K562 (cell line): ENCODE data around the gene RTCA. TPM values are rescaled to one million over a fixed set of nuclear protein-coding genes. Genes with fewer than 3 reads are reported as not detected.
A peak's percentile ranks its signal among the peaks of the same experiment; 100 is the strongest.

ENCODE experiments used
- CHD1 ChIP-seq: fragments of 200-600 bp; sonication (generic); IDR thresholded peaks from one replicate; pipeline ENCODE4 v1.6.1; 2012; ENCODE audit warnings: mild to moderate bottlenecking, moderate library complexity, low read length, inconsistent platforms
- ETV6 ChIP-seq, 3 experiments: fragments of 150-350 bp in 1 of 3; sonication (generic) in 1 of 3; formaldehyde crosslinking in 1 of 3; IDR thresholded peaks; 2 replicates each; pipeline versions ENCODE4 v1.6.1 to v1.8.0; 2014 to 2022; ENCODE audit warnings: borderline replicate concordance in 2 of 3, low read depth in 2 of 3, antibody characterized with exemption in 1 of 3, low read length in 1 of 3, mild to moderate bottlenecking in 1 of 3, missing genetic modification reagents in 1 of 3
- FOSL1 ChIP-seq: fragments of 200-800 bp; sonication (Bioruptor generic); conservative IDR thresholded peaks from 2 replicates; pipeline ENCODE4 v1.6.1; 2016; ENCODE audit warnings: missing genetic modification characterization, missing compliant biosample characterization
- NKRF ChIP-seq: fragments of 450-650 bp; IDR thresholded peaks from 2 replicates; pipeline ENCODE4 v1.6.1; 2016; ENCODE audit warnings: borderline replicate concordance
- PCBP1 ChIP-seq: fragments of 200-400 bp; formaldehyde crosslinking; IDR thresholded peaks from 2 replicates; pipeline ENCODE4 v1.6.1; 2018; ENCODE audit warnings: mild to moderate bottlenecking, low read depth, low read length; ENCODE audit not compliant: poor library complexity, severe bottlenecking
- ZC3H4 ChIP-seq: sonication (generic); formaldehyde crosslinking; IDR thresholded peaks from 2 replicates; pipeline ENCODE4 v1.9.0; 2021; ENCODE audit warnings: missing genetic modification reagents, borderline replicate concordance
- ZNF3 ChIP-seq: fragments of 250-450 bp; sonication (Bioruptor Pico); IDR thresholded peaks from 2 replicates; pipeline ENCODE4 v1.5.0; 2021; ENCODE audit warnings: mild to moderate bottlenecking, moderate library complexity
- ZNF785 ChIP-seq: fragments of 250-450 bp; sonication (Bioruptor Pico); IDR thresholded peaks from 2 replicates; pipeline ENCODE4 v1.4.0; 2020; ENCODE audit warnings: mild to moderate bottlenecking
- polyA plus RNA-seq, 8 experiments: library from polyadenylated mRNA; depleted of rRNA in 4 of 8; stranded (reverse) in 5 of 8; unstranded in 3 of 8; fragments of >200 nt; fragmentation: Nextera tagmentation in 2 of 8; fragmentation: Illumina TruSeq in 1 of 8; extraction: Ambion mirVana in 2 of 8; extraction: Trizol in 1 of 8; gene quantifications; 2 replicates each; pipeline versions ENCODE4 v1.2.1 to v1.2.3, GENCODE V29; 2011 to 2014; ENCODE audit warnings: inconsistent platforms in 1 of 8, missing spikeins in 1 of 8
- total RNA-seq, 7 experiments: library from RNA; depleted of rRNA in 6 of 7; stranded (reverse); fragments of >200 nt in 6 of 7; fragmentation: Illumina TruSeq in 2 of 7; extraction: Trizol in 2 of 7; gene quantifications; 2 replicates each; pipeline versions ENCODE4 v1.2.1 to v1.2.3, GENCODE V29; 2011 to 2021; ENCODE audit warnings: low replicate concordance in 1 of 7

The RTCA gene
- total and polyA plus RNA-seq, 9 of the 15 experiments (the other 6 are each of a cell fraction or from before 2014, with no cell fraction given): 11.6 to 57.2 (median 43.2) TPM

GRCh38 chr1:100249155-100249536 is 16.9 kb upstream of the RTCA start (continued):
- TF ChIP-seq NKRF: no peak
- TF ChIP-seq ZC3H4 (CRISPR knock-in tag): peak; percentile 25; the same call in 1 of the 2 replicates
- no peak for TF ChIP-seq ZNF3 (CRISPR knock-in tag)
- no peak for TF ChIP-seq ZNF785 (CRISPR knock-in tag)
- TF ChIP-seq ETV6 (IDR thresholded peaks at IDR 0.05; ENCODE audit: borderline replicate concordance in 1 of 2, low read depth in 2 of 2, low read length in 1 of 2): 0 out of 4 replicates have a peak, but pooled peaks of 1 of the 2 experiments have one; percentile 12
- no peak for TF ChIP-seq ETV6 (CRISPR knock-in tag; IDR thresholded peaks at IDR 0.05; ENCODE audit: borderline replicate concordance)
- TF ChIP-seq PCBP1: no peak
- 0 out of 2 replicates have a peak, but pooled peaks have one; percentile 10 for TF ChIP-seq FOSL1 (tag)
- TF ChIP-seq CHD1: peak; percentile 32
